Astrocyte (in vitro differentiated cells and primary cell): ENCODE results near the gene PLEKHB2. TPM values are rescaled to one million over a fixed set of nuclear protein-coding genes. Genes with fewer than 3 reads are reported as not detected.

ENCODE experiments used
- DNase-seq: peaks from one replicate; pipeline ENCODE4 v3.0.0-alpha.2; 2010; ENCODE audit warnings: low read depth
- FAIRE-seq: peaks from 2 replicates; lab custom pipeline; 2011; peaks lifted over from hg19 to GRCh38; lab: Jason Lieb, UNC
- H2AFZ ChIP-seq: 2 replicates; pipeline ENCODE4 v1.6.0; 2012; ENCODE audit warnings: low read depth, low read length, inconsistent platforms
- H3K27ac ChIP-seq: 2 replicates; pipeline ENCODE4 v1.5.1; 2011; ENCODE audit warnings: low read depth, low read length, inconsistent platforms
- H3K27me3 ChIP-seq: 2 replicates; pipeline ENCODE4 v1.6.0; 2011; ENCODE audit warnings: low read length, inconsistent platforms; ENCODE audit not compliant: insufficient read depth
- H3K36me3 ChIP-seq: 2 replicates; pipeline ENCODE4 v1.5.1; 2011; ENCODE audit warnings: low read length, inconsistent platforms; ENCODE audit not compliant: insufficient read depth
- H3K4me1 ChIP-seq: 2 replicates; pipeline ENCODE4 v1.5.1; 2011; ENCODE audit warnings: low read length, inconsistent platforms; ENCODE audit not compliant: insufficient read depth
- H3K4me2 ChIP-seq: 2 replicates; pipeline ENCODE4 v1.6.0; 2012; ENCODE audit warnings: low read length, inconsistent platforms
- H3K4me3 ChIP-seq: 2 replicates; pipeline ENCODE4 v1.5.1; 2011; ENCODE audit warnings: low read depth, mild to moderate bottlenecking, low read length, inconsistent platforms; ENCODE audit not compliant: insufficient read depth
- H3K79me2 ChIP-seq: 2 replicates; pipeline ENCODE4 v1.6.0; 2012; ENCODE audit warnings: mild to moderate bottlenecking, low read length, inconsistent platforms; ENCODE audit not compliant: insufficient read depth
- H3K9ac ChIP-seq: 2 replicates; pipeline ENCODE4 v1.6.0; 2012; ENCODE audit warnings: mild to moderate bottlenecking, low read length, inconsistent platforms
- H3K9me3 ChIP-seq: 2 replicates; pipeline ENCODE4 v1.5.1; 2012; ENCODE audit warnings: low read depth, mild to moderate bottlenecking, low read length, inconsistent platforms; ENCODE audit not compliant: insufficient read depth
- H4K20me1 ChIP-seq: 2 replicates; pipeline ENCODE4 v1.6.0; 2012; ENCODE audit warnings: low read length, inconsistent platforms; ENCODE audit not compliant: insufficient read depth
- H3K27ac Mint-ChIP-seq: one replicate; pipeline ENCODE4 v1.8.0; 2021; ENCODE audit warnings: mild to moderate bottlenecking, mixed read lengths; ENCODE audit not compliant: unreplicated experiment
- H3K27me3 Mint-ChIP-seq: one replicate; pipeline ENCODE4 v1.8.0; 2021; ENCODE audit warnings: low read depth, mixed read lengths; ENCODE audit not compliant: unreplicated experiment
- H3K36me3 Mint-ChIP-seq: one replicate; pipeline ENCODE4 v1.8.0; 2021; ENCODE audit warnings: low read depth, mixed read lengths; ENCODE audit not compliant: unreplicated experiment
- H3K4me1 Mint-ChIP-seq: one replicate; pipeline ENCODE4 v1.8.0; 2021; ENCODE audit warnings: low read depth, mixed read lengths; ENCODE audit not compliant: unreplicated experiment
- H3K4me3 Mint-ChIP-seq: one replicate; pipeline ENCODE4 v1.8.0; 2021; ENCODE audit warnings: mild to moderate bottlenecking, moderate library complexity, mixed read lengths; ENCODE audit not compliant: unreplicated experiment
- H3K9me3 Mint-ChIP-seq: one replicate; pipeline ENCODE4 v1.8.0; 2021; ENCODE audit warnings: mild to moderate bottlenecking, mixed read lengths; ENCODE audit not compliant: unreplicated experiment
- EZH2 ChIP-seq: IDR thresholded peaks from 2 replicates; pipeline ENCODE4 v1.6.1; 2012; ENCODE audit warnings: mild to moderate bottlenecking, low read length, inconsistent platforms; ENCODE audit not compliant: insufficient read depth
- total RNA-seq: library from RNA; stranded (reverse); gene quantifications from 2 replicates; pipeline ENCODE4 v1.2.1, GENCODE V29; 2021
- TF ChIP-seq, protein P1 (sequence below): IDR thresholded peaks from 2 replicates; pipeline ENCODE4 v1.5.1; 2011; ENCODE audit warnings: low read depth, mild to moderate bottlenecking, inconsistent platforms, low read length, moderate library complexity; ENCODE audit not compliant: insufficient read depth

The PLEKHB2 gene
- total RNA-seq, 1 donor from 2014 or later, result 100 TPM

DNA sequence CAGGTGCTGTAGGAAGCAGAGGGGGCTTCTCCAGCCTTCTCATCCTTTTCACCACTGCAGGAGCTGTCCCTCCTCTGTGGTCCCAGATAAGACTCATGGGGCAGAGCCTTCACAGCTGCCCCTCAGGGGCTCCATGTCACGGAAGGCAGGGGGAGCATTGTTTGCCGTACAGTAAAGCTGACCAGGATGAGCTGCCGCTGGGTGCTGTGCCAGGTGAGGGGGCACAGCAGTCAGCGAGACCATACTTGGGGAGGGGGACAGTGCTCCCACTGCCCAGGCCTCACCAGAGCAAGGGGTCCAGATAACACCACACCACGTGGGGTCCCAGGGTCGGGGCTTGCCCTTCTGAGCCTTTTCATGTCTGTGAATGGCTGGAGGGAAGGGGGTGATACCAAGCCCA is 46.3 kb downstream of the PLEKHB2 start:
- Mint-ChIP-seq H3K27me3 (peaks cover 4% of the 10 kb centered on the region), H3K36me3 (peaks cover 8% of the 10 kb centered on the region), H3K27ac (no peak overlapping the region), H3K4me1 (peaks cover 7% of the 10 kb centered on the region), H3K4me3 (no peak overlapping the region), H3K9me3 (no peaks in the 10 kb centered on the region)
- Histone ChIP-seq H4K20me1 (peaks cover 3% of the 10 kb centered on the region), H3K9ac (no peak overlapping the region), H3K36me3 (peaks cover 14% of the 10 kb centered on the region), H3K4me1 (no peaks in the 10 kb centered on the region), H3K27ac (no peak overlapping the region), H3K79me2 (no peaks in the 10 kb centered on the region), H3K4me3 (no peak overlapping the region), H3K27me3 (no peaks in the 10 kb centered on the region), H3K4me2 (no peak overlapping the region), H2AFZ (no peak overlapping the region), H3K9me3 (no peaks in the 10 kb centered on the region)
- FAIRE-seq (no peak), DNase-seq (no peak)
- TF ChIP-seq EZH2, result no peak
- TF ChIP-seq, protein P1, sequence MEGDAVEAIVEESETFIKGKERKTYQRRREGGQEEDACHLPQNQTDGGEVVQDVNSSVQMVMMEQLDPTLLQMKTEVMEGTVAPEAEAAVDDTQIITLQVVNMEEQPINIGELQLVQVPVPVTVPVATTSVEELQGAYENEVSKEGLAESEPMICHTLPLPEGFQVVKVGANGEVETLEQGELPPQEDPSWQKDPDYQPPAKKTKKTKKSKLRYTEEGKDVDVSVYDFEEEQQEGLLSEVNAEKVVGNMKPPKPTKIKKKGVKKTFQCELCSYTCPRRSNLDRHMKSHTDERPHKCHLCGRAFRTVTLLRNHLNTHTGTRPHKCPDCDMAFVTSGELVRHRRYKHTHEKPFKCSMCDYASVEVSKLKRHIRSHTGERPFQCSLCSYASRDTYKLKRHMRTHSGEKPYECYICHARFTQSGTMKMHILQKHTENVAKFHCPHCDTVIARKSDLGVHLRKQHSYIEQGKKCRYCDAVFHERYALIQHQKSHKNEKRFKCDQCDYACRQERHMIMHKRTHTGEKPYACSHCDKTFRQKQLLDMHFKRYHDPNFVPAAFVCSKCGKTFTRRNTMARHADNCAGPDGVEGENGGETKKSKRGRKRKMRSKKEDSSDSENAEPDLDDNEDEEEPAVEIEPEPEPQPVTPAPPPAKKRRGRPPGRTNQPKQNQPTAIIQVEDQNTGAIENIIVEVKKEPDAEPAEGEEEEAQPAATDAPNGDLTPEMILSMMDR, result no peak

DNA sequence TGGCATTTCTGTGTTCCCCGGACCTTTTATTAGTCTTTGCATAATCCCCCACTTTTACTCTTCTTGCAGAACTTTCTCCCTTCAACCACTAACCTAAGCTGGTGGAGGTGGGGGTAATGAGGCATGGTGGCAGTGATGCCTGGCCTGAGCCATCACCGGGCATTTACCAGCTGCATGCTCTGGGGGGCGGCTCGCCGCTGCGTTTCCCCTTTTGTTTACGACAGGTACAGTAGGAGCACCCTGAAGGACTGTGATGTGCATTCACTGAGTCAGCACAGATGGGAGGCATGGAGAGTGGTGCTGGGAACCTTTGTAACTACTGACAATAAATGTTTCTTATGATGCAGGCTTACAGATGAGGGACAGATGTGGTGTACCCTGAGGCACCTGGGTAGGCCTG is 46.9 kb downstream of the PLEKHB2 start:
- Mint-ChIP-seq H3K27me3 (peaks cover 4% of the 10 kb centered on the region), H3K4me3 (no peak overlapping the region), H3K9me3 (no peaks in the 10 kb centered on the region), H3K27ac (no peak overlapping the region), H3K36me3 (peaks cover 8% of the 10 kb centered on the region), H3K4me1 (peaks cover 7% of the 10 kb centered on the region)
- no peak for FAIRE-seq
- DNase-seq, result no peak
- Histone ChIP-seq H3K36me3 (peaks cover 10% of the 10 kb centered on the region), H4K20me1 (peaks cover 3% of the 10 kb centered on the region), H3K27ac (no peak overlapping the region), H3K79me2 (no peaks in the 10 kb centered on the region), H3K9me3 (no peaks in the 10 kb centered on the region), H3K4me3 (no peak overlapping the region), H3K4me2 (no peak overlapping the region), H3K9ac (no peak overlapping the region), H3K27me3 (no peaks in the 10 kb centered on the region), H2AFZ (no peak overlapping the region), H3K4me1 (no peaks in the 10 kb centered on the region)
- TF ChIP-seq, protein P1, result no peak
- no peak for TF ChIP-seq EZH2

DNA sequence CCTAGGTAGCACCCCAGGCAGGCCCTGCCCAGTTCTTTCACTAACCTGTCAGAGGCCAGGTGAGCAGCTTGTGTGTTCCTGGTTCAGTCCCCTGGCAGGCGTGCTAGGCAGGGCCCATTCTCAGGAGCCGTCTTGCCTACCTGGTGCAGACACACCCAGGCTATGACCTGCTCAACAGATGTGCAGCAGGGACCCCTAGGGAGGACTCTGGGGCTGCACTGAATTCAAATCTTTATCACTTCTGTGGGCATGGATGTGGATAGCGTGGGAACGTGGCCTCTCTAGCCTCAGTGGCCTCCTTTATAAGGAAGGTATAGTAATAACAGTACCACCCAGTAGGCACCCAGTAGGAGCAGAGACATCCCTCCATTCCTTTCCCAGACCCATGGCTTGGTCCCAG is 48.4 kb downstream of the PLEKHB2 start:
- Mint-ChIP-seq H3K27me3 (peaks cover 4% of the 10 kb centered on the region), H3K4me1 (peaks cover 7% of the 10 kb centered on the region), H3K4me3 (no peak overlapping the region), H3K36me3 (peaks cover 8% of the 10 kb centered on the region), H3K9me3 (no peaks in the 10 kb centered on the region), H3K27ac (no peak overlapping the region)
- no peak for FAIRE-seq
- H3K9ac ChIP-seq, result no peak overlapping the region
- TF ChIP-seq, protein P1, result no peak
- no peak for TF ChIP-seq EZH2
- no peak overlapping the region for H3K4me2 ChIP-seq
- no peaks in the 10 kb centered on the region for H3K4me1 ChIP-seq
- no peaks in the 10 kb centered on the region for H3K9me3 ChIP-seq
- no peak overlapping the region for H2AFZ ChIP-seq
- H3K36me3 ChIP-seq, result peaks cover 4% of the 10 kb centered on the region
- H3K27ac ChIP-seq, result no peak overlapping the region
- H3K27me3 ChIP-seq, result no peaks in the 10 kb centered on the region
- H3K79me2 ChIP-seq, result no peaks in the 10 kb centered on the region
- DNase-seq, result no peak
- H4K20me1 ChIP-seq, result peaks cover under 1% of the 10 kb centered on the region
- H3K4me3 ChIP-seq, result no peak overlapping the region
